Pons (tissue), 1 donor: ENCODE results near the gene LTBP1.

ENCODE experiments used
- DNase-seq: peaks from one replicate; pipeline ENCODE4 v3.0.0-alpha.2; 2016; ENCODE audit warnings: low spot score

LTBP1 gene

GRCh38 chr2:33011941-33012340 is 65.2 kb downstream of the LTBP1 start:
- DNase-seq, result no peak

- no peak for DNase-seq
These were observed 66.9 kb downstream of the LTBP1 start for GRCh38 chr2:33013684-33014110.

- DNase-seq, result no peak
These were observed 67.5 kb downstream of the LTBP1 start for GRCh38 chr2:33014268-33014667.

- no peak for DNase-seq
These were observed 68.8 kb downstream of the LTBP1 start for GRCh38 chr2:33015421-33016142.

- no peak for DNase-seq
These were observed 71.5 kb downstream of the LTBP1 start for GRCh38 chr2:33018271-33018670.

GRCh38 chr2:33019796-33020195 is 73.0 kb downstream of the LTBP1 start:
- DNase-seq, result no peak

GRCh38 chr2:33020883-33021282 is 74.1 kb downstream of the LTBP1 start:
- DNase-seq, result no peak

- no peak for DNase-seq
These were observed 74.9 kb downstream of the LTBP1 start for GRCh38 chr2:33021542-33022227.

- DNase-seq, result no peak
These were observed 75.7 kb downstream of the LTBP1 start for GRCh38 chr2:33022395-33022985.

GRCh38 chr2:33022989-33023727 is 76.4 kb downstream of the LTBP1 start:
- no peak for DNase-seq

- DNase-seq, result no peak
These were observed 77.2 kb downstream of the LTBP1 start for GRCh38 chr2:33023728-33024500.

GRCh38 chr2:33024758-33025157 is 78.0 kb downstream of the LTBP1 start:
- no peak for DNase-seq

GRCh38 chr2:33029459-33029858 is 82.7 kb downstream of the LTBP1 start:
- no peak for DNase-seq

- no peak for DNase-seq
These were observed 83.2 kb downstream of the LTBP1 start for GRCh38 chr2:33029926-33030325.

- no peak for DNase-seq
These were observed 83.6 kb downstream of the LTBP1 start for GRCh38 chr2:33030326-33030725.

- no peak for DNase-seq
These were observed 85.5 kb downstream of the LTBP1 start for GRCh38 chr2:33032245-33032644.

- DNase-seq, result peak; percentile 80
These were observed 86.9 kb downstream of the LTBP1 start for GRCh38 chr2:33033606-33034081.

GRCh38 chr2:33034784-33035183 is 88.0 kb downstream of the LTBP1 start:
- peak; percentile 47 for DNase-seq

- no peak for DNase-seq
These were observed 91.5 kb downstream of the LTBP1 start for GRCh38 chr2:33038230-33038629.

- DNase-seq, result no peak
These were observed 92.0 kb downstream of the LTBP1 start for GRCh38 chr2:33038799-33039198.

- DNase-seq, result no peak
These were observed 93.8 kb downstream of the LTBP1 start for GRCh38 chr2:33040541-33040940.

GRCh38 chr2:33042265-33042664 is 95.5 kb downstream of the LTBP1 start:
- DNase-seq, result no peak
